Skeletal muscle satellite cell (primary cell): ENCODE measurements around the gene TMEM108. TPM values are rescaled to one million over a fixed set of nuclear protein-coding genes. Genes with fewer than 3 reads are reported as not detected.
A peak's percentile ranks its signal among the peaks of the same experiment; 100 is the strongest.
"Not testable (repeated sequence)": the region's sequence is repeated elsewhere in the genome, so short reads cannot be mapped to it uniquely, and the experiment has no call there.

Source experiments
- H3K27me3 ChIP-seq: 2 replicates; pipeline ENCODE4 v1.7.0; 2013; ENCODE audit warnings: low read length; ENCODE audit not compliant: control insufficient read depth, insufficient read depth
- H3K36me3 ChIP-seq: 2 replicates; pipeline ENCODE4 v1.7.0; 2013; ENCODE audit warnings: mild to moderate bottlenecking, control low read depth, low read length; ENCODE audit not compliant: insufficient read depth
- H3K4me1 ChIP-seq: 2 replicates; pipeline ENCODE4 v1.7.0; 2013; ENCODE audit warnings: low read length; ENCODE audit not compliant: control insufficient read depth, insufficient read depth
- H3K4me2 ChIP-seq: 2 replicates; pipeline ENCODE4 v1.7.0; 2013; ENCODE audit warnings: mild to moderate bottlenecking, low read length
- H3K4me3 ChIP-seq: 2 replicates; pipeline ENCODE4 v1.7.0; 2013; ENCODE audit warnings: low read length
- H3K9ac ChIP-seq: 2 replicates; pipeline ENCODE4 v1.7.0; 2013; ENCODE audit warnings: mild to moderate bottlenecking, low read depth, low read length, moderate library complexity
- H3K9me3 ChIP-seq: replicated peaks from 2 replicates; pipeline ENCODE4 v1.7.0; 2013; ENCODE audit warnings: mild to moderate bottlenecking, control low read depth, low read length
- total RNA-seq: library from RNA; depleted of rRNA; stranded (reverse); fragments of >200 nt; gene quantifications from 2 replicates; pipeline ENCODE4 v1.2.3, GENCODE V29; 2012; rRNA removed

The TMEM108 gene
- 0.44 TPM in 1 of 2 replicates, not detected in the other for total RNA-seq

DNA sequence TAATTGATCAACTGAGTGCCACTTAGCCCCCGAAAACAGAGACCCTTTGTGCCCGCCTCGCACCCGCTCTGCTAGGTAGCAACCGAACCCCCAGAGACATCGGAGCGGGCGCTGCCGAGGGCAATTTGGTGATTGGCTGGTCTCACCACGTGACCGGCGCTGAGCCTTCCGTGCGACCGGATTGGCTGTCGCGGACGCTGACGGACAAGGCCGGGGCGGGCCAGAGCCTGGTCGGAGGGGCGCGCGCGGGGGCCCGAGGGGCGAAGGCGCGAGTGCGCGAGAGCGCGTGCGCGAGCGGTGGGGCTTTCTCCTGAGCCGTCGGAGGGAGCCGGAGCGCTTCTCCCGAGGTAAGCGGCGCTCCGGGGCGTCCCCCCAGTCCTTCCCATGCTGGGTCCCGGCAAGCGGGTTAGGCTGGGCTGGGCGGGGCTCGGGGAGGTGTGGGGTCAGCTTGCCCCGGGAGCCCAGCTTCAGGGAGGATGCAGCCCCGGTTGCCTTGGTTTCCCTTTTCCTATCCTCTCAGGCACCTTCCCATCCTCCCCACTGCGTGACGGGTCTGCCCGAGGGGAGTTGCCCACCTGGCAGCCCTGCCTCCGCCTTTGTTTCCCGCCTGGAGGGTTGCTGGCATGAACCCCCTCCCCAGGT is at the start of gene TMEM108:
Gene TMEM108 (plus strand): TSS at position 303 of the 642 bp plus-strand sequence.
- H3K9ac ChIP-seq, result peak within 1 kb of the TSS; percentile 74
- H3K36me3 ChIP-seq, result no peaks in the 10 kb centered on the region
- H3K9me3 ChIP-seq, result no peaks in the 10 kb centered on the region
- peak within 1 kb of the TSS; percentile 81 for H3K4me3 ChIP-seq
- peak within 1 kb of the TSS; percentile 96 for H3K4me2 ChIP-seq
- H3K27me3 ChIP-seq, result peaks cover 47% of the 10 kb centered on the region
- H3K4me1 ChIP-seq, result peaks cover 12% of the 10 kb centered on the region

DNA sequence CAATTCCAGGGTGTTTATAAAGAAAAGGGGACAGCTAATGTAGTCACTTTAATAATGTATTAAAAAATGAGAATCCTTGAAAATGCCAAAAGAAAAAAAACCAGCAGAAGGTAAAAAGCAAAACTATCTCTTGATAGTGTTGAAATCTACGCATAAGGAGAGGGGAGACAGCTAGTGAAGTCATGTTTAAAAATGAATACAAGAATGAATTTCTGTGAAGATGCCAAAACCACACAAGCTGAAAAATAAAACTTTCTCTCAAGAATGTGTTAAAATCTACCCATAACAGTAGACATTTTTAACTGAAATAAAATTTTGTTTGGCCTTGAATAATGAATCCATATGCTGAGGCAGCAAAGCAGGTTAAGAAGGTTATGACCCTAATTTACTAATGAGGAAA is 42.2 kb upstream of the TMEM108 start:
- no peaks in the 10 kb centered on the region for H3K4me1 ChIP-seq
- H3K9me3 ChIP-seq, result no peaks in the 10 kb centered on the region
- no peaks in the 10 kb centered on the region for H3K36me3 ChIP-seq
- no peak overlapping the region for H3K4me2 ChIP-seq
- H3K9ac ChIP-seq, result no peak overlapping the region
- H3K27me3 ChIP-seq, result no peaks in the 10 kb centered on the region
- H3K4me3 ChIP-seq, result no peak overlapping the region

DNA sequence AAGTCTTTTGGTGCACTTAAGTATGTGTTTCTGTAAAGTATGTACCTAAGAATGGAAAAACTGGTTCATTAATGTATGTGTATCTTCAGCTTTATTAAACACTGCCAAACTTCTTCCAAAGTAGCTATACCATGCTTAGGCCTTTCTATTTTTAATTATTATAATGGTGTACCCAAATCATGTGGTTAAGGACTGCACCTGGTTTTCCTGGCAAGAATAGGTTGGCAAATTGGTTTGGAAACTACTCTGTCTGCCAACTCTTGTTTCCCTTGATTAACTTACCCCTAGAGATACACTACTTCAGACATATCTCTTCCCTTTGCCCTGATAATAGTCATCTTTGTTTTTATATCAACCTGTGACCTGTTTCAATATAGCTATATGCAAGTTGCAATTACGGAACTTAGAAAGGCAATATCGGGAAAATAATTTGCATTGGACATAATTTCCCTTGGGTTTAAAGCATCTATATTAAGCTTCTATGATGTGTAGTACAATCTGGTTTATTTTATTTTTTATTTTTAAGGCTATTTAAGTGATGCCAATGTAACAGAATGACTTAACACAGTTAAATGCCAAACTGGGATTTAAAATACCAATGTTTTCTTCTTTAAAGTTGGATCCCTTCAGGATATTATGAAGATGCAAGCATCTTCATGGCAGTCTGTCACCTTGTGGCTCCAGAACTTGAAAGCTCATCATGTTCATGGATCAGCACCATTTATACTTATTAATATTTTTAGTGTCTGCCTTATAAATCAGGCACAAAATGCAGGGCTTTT is 40.6 kb upstream of the TMEM108 start:
- H3K4me3 ChIP-seq, result no peak overlapping the region
- no peak overlapping the region for H3K4me2 ChIP-seq
- H3K27me3 ChIP-seq, result no peaks in the 10 kb centered on the region
- no peaks in the 10 kb centered on the region for H3K36me3 ChIP-seq
- H3K9me3 ChIP-seq, result no peaks in the 10 kb centered on the region
- no peak overlapping the region for H3K9ac ChIP-seq
- no peaks in the 10 kb centered on the region for H3K4me1 ChIP-seq

DNA sequence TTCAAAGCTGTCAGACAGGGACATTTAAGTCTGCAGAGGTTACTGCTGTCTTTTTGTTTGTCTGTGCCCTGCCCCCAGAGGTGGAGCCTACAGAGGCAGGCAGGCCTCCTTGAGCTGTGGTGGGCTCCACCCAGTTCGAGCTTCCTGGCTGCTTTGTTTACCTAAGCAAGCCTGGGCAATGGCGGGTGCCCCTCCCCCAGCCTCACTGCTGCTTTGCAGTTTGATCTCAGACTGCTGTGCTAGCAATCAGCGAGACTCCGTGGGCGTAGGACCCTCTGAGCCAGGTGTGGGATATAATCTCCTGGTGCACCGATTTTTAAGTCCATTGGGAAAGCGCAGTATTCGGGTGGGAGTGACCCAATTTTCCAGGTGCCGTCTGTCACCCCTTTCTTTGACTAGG is 33.2 kb upstream of the TMEM108 start:
- not testable (repeated sequence) for H3K4me2 ChIP-seq, H3K9me3 ChIP-seq

DNA sequence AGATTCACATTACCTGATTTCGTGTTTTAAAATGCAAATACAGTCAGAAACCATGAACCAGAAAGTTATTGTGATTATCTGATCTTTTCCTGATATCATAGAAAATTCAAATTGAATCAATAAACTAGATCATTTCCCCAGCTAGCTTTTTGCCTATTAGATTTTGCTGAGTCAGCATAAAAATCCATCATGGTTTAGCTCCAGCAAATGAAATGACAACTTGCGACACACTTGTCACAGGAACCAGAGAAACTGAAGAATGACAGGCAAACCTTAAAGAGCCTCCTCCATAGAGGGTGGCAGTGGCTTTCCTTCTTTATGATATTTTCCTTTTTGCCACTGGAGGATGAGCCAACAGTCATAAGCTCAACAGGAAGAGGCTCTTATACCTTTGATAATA is 30.6 kb upstream of the TMEM108 start:
- Histone ChIP-seq H3K4me1 (no peaks in the 10 kb centered on the region), H3K27me3 (no peaks in the 10 kb centered on the region), H3K36me3 (no peaks in the 10 kb centered on the region), H3K9me3 (no peaks in the 10 kb centered on the region), H3K9ac (no peak overlapping the region), H3K4me2 (no peak overlapping the region), H3K4me3 (no peak overlapping the region)

More for the DNA sequence above, 33.2 kb upstream of the TMEM108 start:
- not testable (repeated sequence) for H3K27me3 ChIP-seq, H3K4me1 ChIP-seq, H3K4me3 ChIP-seq, H3K9ac ChIP-seq, H3K36me3 ChIP-seq

DNA sequence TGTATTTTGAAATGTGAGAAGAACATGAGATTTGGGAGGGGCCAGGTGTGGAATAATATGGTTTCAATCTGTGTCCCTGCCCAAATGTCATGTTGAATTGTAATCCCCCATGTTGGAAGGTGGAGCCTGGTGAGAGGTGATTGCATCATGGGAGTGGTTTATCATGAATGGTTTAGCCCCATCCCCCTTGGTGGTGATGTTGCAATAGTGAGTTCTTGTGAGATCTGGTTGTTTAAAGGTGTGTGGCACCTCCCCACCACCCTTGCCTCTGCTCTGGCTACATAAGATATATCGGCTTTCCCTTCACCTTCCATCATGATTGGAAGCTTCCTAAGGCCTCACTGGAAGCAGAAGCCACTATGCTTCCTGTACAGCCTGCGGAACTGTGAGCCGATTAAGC is 23.9 kb upstream of the TMEM108 start:
- no peaks in the 10 kb centered on the region for H3K4me1 ChIP-seq
- no peak overlapping the region for H3K9ac ChIP-seq
- no peak overlapping the region for H3K4me3 ChIP-seq
- no peaks in the 10 kb centered on the region for H3K9me3 ChIP-seq
- H3K36me3 ChIP-seq, result no peaks in the 10 kb centered on the region
- no peaks in the 10 kb centered on the region for H3K27me3 ChIP-seq
- no peak overlapping the region for H3K4me2 ChIP-seq

DNA sequence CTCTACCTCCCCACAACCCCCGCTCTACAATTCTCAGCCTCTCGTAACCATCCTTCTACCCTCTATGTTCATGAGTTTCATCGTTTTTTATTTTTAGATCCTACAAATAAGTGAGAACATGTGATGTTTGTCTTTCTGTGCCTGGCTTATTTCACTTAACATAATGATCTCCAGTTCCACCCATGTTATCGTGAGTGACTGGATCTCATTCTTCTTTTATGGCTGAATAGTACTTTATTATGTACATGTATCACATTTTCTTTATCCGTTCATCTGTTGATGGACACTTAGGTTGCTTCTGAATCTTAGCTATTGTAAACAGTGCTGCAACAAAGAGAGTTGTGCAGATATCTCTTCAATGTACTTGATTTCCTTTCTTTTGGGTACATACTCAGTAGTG is 22.6 kb upstream of the TMEM108 start:
- not testable (repeated sequence) for H3K4me2 ChIP-seq, H3K4me1 ChIP-seq, H3K9ac ChIP-seq, H3K27me3 ChIP-seq, H3K9me3 ChIP-seq, H3K36me3 ChIP-seq, H3K4me3 ChIP-seq

DNA sequence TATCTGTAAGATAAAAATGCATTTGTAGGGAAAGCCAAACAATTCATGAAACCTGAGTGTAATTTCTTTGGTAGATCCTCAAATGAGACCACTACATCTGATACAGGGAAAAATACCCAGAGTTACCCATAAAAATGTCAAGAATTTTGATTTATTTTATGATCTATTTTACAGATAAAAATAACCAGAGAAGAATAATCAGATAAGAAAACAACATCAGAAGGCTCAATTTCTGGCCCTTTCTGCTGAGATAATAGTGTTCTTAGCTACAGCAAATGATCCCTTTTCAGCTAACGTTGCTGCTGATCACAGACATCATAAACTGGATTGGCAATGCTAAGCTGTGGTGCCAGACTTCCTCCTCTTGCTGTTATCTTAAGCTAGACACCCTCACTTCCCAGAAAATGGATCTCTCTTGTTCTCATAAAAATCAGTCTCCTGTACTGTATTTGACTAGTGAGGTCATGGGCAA is 21.3 kb upstream of the TMEM108 start:
- no peaks in the 10 kb centered on the region for H3K27me3 ChIP-seq
- H3K4me1 ChIP-seq, result no peaks in the 10 kb centered on the region
- H3K4me3 ChIP-seq, result no peak overlapping the region

DNA sequence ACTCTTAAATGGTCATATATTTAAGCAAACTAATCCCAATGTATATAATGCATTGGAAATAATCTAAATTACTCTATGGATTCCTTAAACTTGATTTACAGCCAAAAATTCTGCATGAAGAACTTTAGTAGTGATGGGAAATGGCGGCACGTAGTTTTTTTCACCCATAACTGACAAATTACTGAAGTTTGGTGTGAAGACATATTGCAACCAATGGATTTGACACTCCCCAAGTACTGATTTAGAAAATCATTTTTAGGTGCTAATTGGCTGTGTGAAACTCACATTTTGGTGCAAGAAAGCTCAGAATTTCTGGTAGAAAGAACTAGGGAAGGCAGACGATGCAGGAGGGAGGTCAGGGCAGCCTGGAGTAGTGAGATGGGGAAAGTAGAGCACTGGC is 19.3 kb upstream of the TMEM108 start:
- Histone ChIP-seq H3K4me3 (no peak overlapping the region), H3K4me1 (no peaks in the 10 kb centered on the region), H3K27me3 (no peaks in the 10 kb centered on the region), H3K36me3 (no peaks in the 10 kb centered on the region), H3K9ac (no peak overlapping the region), H3K9me3 (no peaks in the 10 kb centered on the region), H3K4me2 (no peak overlapping the region)

More for the DNA sequence above, 21.3 kb upstream of the TMEM108 start:
- Histone ChIP-seq H3K36me3 (no peaks in the 10 kb centered on the region), H3K9ac (no peak overlapping the region), H3K9me3 (no peaks in the 10 kb centered on the region), H3K4me2 (no peak overlapping the region)

DNA sequence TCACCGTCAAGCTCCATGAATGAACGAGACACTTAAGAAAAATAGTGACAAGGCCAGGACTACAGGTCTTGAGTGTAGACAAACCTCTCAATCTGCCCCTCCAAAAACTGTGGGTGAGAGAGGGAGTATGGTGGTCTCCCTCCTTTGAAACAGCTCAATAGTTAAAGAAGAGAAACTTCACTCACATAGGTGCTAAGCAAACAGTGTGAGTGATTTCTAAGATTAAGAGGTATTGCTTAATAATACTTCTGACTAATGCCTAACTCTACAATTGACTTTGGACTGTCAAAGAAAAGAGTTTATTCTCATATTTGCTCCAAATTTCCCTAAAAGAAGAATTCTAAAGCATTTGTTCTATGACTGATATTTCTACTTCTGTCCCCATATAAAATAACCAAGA is 17.0 kb upstream of the TMEM108 start:
- Histone ChIP-seq H3K9me3 (no peaks in the 10 kb centered on the region), H3K9ac (no peak overlapping the region), H3K36me3 (no peaks in the 10 kb centered on the region), H3K4me1 (no peaks in the 10 kb centered on the region), H3K27me3 (no peaks in the 10 kb centered on the region), H3K4me2 (no peak overlapping the region), H3K4me3 (no peak overlapping the region)

DNA sequence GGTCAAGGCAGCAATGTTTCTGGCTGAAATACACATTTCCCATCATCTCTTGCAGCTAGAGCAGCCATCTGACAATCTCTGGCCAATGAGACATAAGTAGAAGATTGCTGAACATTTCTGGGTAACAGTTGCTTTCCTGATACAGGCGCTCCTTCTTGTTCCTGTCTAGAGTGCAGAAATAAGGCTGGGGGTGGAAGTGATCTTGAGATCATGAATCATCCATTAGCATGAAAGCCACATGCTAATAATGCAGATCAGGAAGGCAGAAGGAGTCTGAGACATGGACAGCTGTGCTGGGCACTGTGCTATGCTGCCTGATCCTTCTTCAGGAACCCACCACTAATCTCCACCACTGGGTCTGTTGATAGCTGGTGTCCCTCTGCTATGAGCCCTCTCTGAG is 14.8 kb upstream of the TMEM108 start:
- Histone ChIP-seq H3K4me1 (no peaks in the 10 kb centered on the region), H3K27me3 (peaks cover 1% of the 10 kb centered on the region), H3K9ac (no peak overlapping the region), H3K4me2 (no peak overlapping the region), H3K4me3 (no peak overlapping the region), H3K36me3 (no peaks in the 10 kb centered on the region), H3K9me3 (no peaks in the 10 kb centered on the region)

DNA sequence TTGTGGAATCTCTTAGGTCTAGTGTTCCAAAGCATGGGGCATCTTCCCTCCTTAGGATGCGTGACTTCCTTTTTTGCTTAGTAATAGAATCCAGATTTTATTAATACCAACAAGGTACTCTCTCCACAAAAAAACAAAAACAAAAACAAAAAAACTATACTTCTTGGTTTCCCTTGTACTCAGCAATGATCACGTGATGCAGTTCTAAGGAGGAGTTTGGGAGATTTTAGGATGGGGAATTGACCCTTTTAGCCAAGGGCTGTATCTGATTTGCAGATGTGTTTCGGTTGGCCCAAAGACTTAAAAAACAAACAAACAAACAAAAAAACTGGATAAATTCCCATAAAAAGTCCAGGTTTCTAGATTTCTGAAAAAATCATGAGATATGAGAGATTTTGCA is 12.6 kb upstream of the TMEM108 start:
- Histone ChIP-seq H3K4me3 (no peak overlapping the region), H3K4me1 (no peaks in the 10 kb centered on the region), H3K36me3 (no peaks in the 10 kb centered on the region), H3K9me3 (no peaks in the 10 kb centered on the region), H3K27me3 (peaks cover 14% of the 10 kb centered on the region), H3K9ac (no peak overlapping the region), H3K4me2 (no peak overlapping the region)
